Right lobe of liver (tissue), 6 donors: Measurements from ENCODE around the gene LETM1. TPM values are rescaled to one million over a fixed set of nuclear protein-coding genes. Genes with fewer than 3 reads are reported as not detected.
A peak's percentile ranks its signal among the peaks of the same experiment; 100 is the strongest.

Experiments
- ATAC-seq, 4 donors: fragments of 200-7000 bp; cut with Tn5 transposase; one replicate each; pipeline ENCODE4 v1.9.1; 2020; ENCODE audit warnings: mild to moderate bottlenecking in 4 of 4, moderate library complexity in 4 of 4
- DNase-seq, 3 donors: peaks; one replicate each; pipeline ENCODE4 v3.0.0-alpha.2; 2020
- H3K27ac ChIP-seq, 3 donors: fragments of 200-600 bp; one replicate each; pipeline ENCODE4 v1.8.0; 2022
- H3K27me3 ChIP-seq, 2 donors: fragments of 200-600 bp; one replicate each; pipeline ENCODE4 v1.8.0; 2022
- H3K36me3 ChIP-seq, 4 donors: fragments of 200-600 bp; sonication (generic) in 1 of 4; one replicate each; pipeline versions ENCODE4 v1.5.1 to v1.8.0; 2017 to 2022; ENCODE audit warnings: control low read depth in 1 of 4
- H3K4me1 ChIP-seq, 4 donors: fragments of 200-600 bp; sonication (generic) in 1 of 4; one replicate each; pipeline versions ENCODE4 v1.5.1 to v1.8.0; 2017 to 2022; ENCODE audit warnings: control low read depth in 1 of 4
- H3K4me3 ChIP-seq, 3 donors: fragments of 200-600 bp; one replicate each; pipeline ENCODE4 v1.8.0; 2022
- H3K9me3 ChIP-seq, 4 donors: fragments of 200-600 bp; sonication (generic) in 1 of 4; one replicate each; pipeline versions ENCODE4 v1.5.1 to v1.8.0; 2017 to 2022; ENCODE audit warnings: control low read depth in 1 of 4
- POLR2A ChIP-seq: fragments of 450-650 bp; IDR thresholded peaks from one replicate; pipeline ENCODE4 v1.6.1; 2017; ENCODE audit warnings: antibody characterized with exemption, mild to moderate bottlenecking
- WGBS: methylation state at CpG from one replicate; pipeline ENCODE4 v1.1.6; 2018; ENCODE audit warnings: low coverage, low lambda C conversion rate; ENCODE audit not compliant: insufficient coverage; ENCODE audit errors: missing lambda C conversion rate; 5-methylcytosine and 5-hydroxymethylcytosine counted together
- intact Hi-C, 2 donors: fragments of 100-400 bp; cut with DNase I; formaldehyde crosslinking; loops; one replicate each; pipeline versions ENCODE4 v1.11.2 to v1.14.1; 2022
- total RNA-seq, 6 experiments: library from RNA; depleted of rRNA in 2 of 6; stranded (reverse); fragments of >200 nt in 2 of 6; fragmentation: NEBNext Ultra II Directional in 3 of 6; extraction: Animal tissue kit (Norgen Biotek cat#: 25700) in 3 of 6; gene quantifications; one replicate each; pipeline versions ENCODE4 v1.1.0 to v1.2.4, GENCODE V29; 2016 to 2023
- TF ChIP-seq, protein P1 (sequence below), 4 donors: fragments of 200-600 bp in 3 of 4; fragments of 450-650 bp in 1 of 4; IDR thresholded peaks; one replicate each; pipeline versions ENCODE4 v1.5.1 to v1.8.0; 2016 to 2022; ENCODE audit warnings: antibody characterized with exemption in 4 of 4, mild to moderate bottlenecking in 2 of 4
- donor health status: DM: no; HTN: yes; CAD: no.
- donor health status: DM: no; HTN: no; CAD: no.
- donor health status: DM: no; HTN: no; CAD: no.
- donor health status: DM: no; HTN: yes; CAD: no.
- donor health status: DM: no; HTN: yes; CAD: no.

The LETM1 gene
- total RNA-seq, 6 experiments from 2014 or later, result 18.1 to 31.0 (median 25.6) TPM

- intact Hi-C loops, result loop anchor here in 1 of 2 donors (10.0 kb wide), 2 partner anchors 46 to 136 kb away; no protein-coding TSS in a partner anchor
- no peak for DNase-seq
- H3K27me3 ChIP-seq, result no peaks in the 10 kb centered on the region
- H3K27ac ChIP-seq, result no peak overlapping the region
- ATAC-seq, result no peak
- no peaks in the 10 kb centered on the region for H3K4me1 ChIP-seq
- 95% methylated on average over 11 of the region's 11 CpGs for WGBS
- no peaks in the 10 kb centered on the region for H3K9me3 ChIP-seq
- no peak for TF ChIP-seq POLR2A
- TF ChIP-seq, protein P1, sequence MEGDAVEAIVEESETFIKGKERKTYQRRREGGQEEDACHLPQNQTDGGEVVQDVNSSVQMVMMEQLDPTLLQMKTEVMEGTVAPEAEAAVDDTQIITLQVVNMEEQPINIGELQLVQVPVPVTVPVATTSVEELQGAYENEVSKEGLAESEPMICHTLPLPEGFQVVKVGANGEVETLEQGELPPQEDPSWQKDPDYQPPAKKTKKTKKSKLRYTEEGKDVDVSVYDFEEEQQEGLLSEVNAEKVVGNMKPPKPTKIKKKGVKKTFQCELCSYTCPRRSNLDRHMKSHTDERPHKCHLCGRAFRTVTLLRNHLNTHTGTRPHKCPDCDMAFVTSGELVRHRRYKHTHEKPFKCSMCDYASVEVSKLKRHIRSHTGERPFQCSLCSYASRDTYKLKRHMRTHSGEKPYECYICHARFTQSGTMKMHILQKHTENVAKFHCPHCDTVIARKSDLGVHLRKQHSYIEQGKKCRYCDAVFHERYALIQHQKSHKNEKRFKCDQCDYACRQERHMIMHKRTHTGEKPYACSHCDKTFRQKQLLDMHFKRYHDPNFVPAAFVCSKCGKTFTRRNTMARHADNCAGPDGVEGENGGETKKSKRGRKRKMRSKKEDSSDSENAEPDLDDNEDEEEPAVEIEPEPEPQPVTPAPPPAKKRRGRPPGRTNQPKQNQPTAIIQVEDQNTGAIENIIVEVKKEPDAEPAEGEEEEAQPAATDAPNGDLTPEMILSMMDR (IDR thresholded peaks at IDR 0.05), result no peak
- H3K36me3 ChIP-seq, result no peaks in the 10 kb centered on the region
- no peak overlapping the region for H3K4me3 ChIP-seq
These were observed 35.1 kb upstream of the LETM1 start for GRCh38 chr4:1890979-1891570.

DNA sequence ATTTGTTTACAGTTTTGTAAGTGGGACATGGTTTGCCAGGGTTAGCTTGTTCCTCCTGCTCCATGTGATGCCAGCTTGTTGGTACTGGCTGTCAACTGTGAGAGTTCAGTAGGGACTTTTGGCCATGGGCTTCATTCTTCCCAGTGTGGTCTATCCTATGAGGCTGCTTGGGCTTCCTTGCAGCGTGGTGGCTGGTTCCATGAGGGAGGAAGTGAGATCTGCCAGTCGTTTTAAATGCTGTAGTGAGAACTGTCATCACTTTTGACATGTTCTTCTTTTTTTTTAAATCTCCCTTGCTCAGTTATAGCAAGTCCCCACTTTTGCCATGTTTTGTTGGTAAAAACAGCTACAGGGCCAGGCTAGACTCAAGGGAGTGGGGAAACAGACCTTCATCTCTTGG is 31.1 kb upstream of the LETM1 start:
- DNase-seq, result no peak
- no peak for ATAC-seq
- no peak overlapping the region for H3K4me3 ChIP-seq
- intact Hi-C loops, result no loop called here
- H3K27ac ChIP-seq, result no peak overlapping the region
- no peaks in the 10 kb centered on the region for H3K27me3 ChIP-seq
- WGBS, result 47% methylated on average over 2 of the region's 2 CpGs
- TF ChIP-seq POLR2A, result no peak
- TF ChIP-seq, protein P1 (IDR thresholded peaks at IDR 0.05), result no peak
- no peaks in the 10 kb centered on the region for H3K9me3 ChIP-seq
- H3K4me1 ChIP-seq, result no peaks in the 10 kb centered on the region
- no peaks in the 10 kb centered on the region for H3K36me3 ChIP-seq

GRCh38 chr4:1885414-1885813 is 29.5 kb upstream of the LETM1 start:
- H3K4me3 ChIP-seq, result no peak overlapping the region
- DNase-seq (no peak), ATAC-seq (no peak)
- no peaks in the 10 kb centered on the region for H3K27me3 ChIP-seq
- WGBS, result 71% methylated on average over 1 of the region's 2 CpGs
- no peak overlapping the region for H3K27ac ChIP-seq
- H3K4me1 ChIP-seq, result peaks cover 0 to 12% (median 4%) of the 10 kb centered on the region in 4 donors
- intact Hi-C loops, result no loop called here
- TF ChIP-seq, protein P1 (IDR thresholded peaks at IDR 0.05), result no peak
- no peak for TF ChIP-seq POLR2A
- no peaks in the 10 kb centered on the region for H3K36me3 ChIP-seq
- H3K9me3 ChIP-seq, result no peaks in the 10 kb centered on the region

GRCh38 chr4:1883583-1883982 is 27.6 kb upstream of the LETM1 start:
- H3K4me3 ChIP-seq, result no peak overlapping the region
- 92% methylated on average over 5 of the region's 8 CpGs for WGBS
- ATAC-seq, result no peak
- H3K9me3 ChIP-seq, result no peaks in the 10 kb centered on the region
- TF ChIP-seq POLR2A, result no peak
- TF ChIP-seq, protein P1 (IDR thresholded peaks at IDR 0.05), result no peak
- intact Hi-C loops, result no loop called here
- H3K4me1 ChIP-seq, result peaks cover 0 to 19% (median 7%) of the 10 kb centered on the region in 4 donors
- DNase-seq, result peak in 1 of 3 donors; percentile 15
- no peaks in the 10 kb centered on the region for H3K36me3 ChIP-seq
- no peak overlapping the region for H3K27ac ChIP-seq
- H3K27me3 ChIP-seq, result no peaks in the 10 kb centered on the region
